ENCODE data around the gene ARMS2.

ARMS2 gene

GRCh38 chr10:122454603-122455080 lies at the start of gene ARMS2:
Gene ARMS2, plus strand, starts transcription at chr10:122454653. Its CDS starts 75 bp downstream, at chr10:122454728.
- DNase-seq: no peak

- DNase-seq: peak in 6 of 51 donors; percentile 2 to 55 (median 4)
Measured at GRCh38 chr10:122407375-122408125, 46.9 kb upstream of the ARMS2 start.

GRCh38 chr10:122413327-122413726 lies 41.1 kb upstream of the ARMS2 start:
- no peak for DNase-seq

GRCh38 chr10:122417667-122418066 lies 36.8 kb upstream of the ARMS2 start:
- DNase-seq: no peak

- no peak for DNase-seq
Measured at GRCh38 chr10:122419016-122419415, 35.4 kb upstream of the ARMS2 start.

GRCh38 chr10:122419876-122420623 lies 34.4 kb upstream of the ARMS2 start:
- DNase-seq: peak in 1 of 51 donors; percentile 26

GRCh38 chr10:122420624-122421007 lies 33.8 kb upstream of the ARMS2 start:
- DNase-seq: no peak

- no peak for DNase-seq
Measured at GRCh38 chr10:122421054-122421625, 33.3 kb upstream of the ARMS2 start.

- DNase-seq: no peak
Measured at GRCh38 chr10:122421742-122422141, 32.7 kb upstream of the ARMS2 start.

- DNase-seq: no peak
Measured at GRCh38 chr10:122422266-122422989, 32.0 kb upstream of the ARMS2 start.

- no peak for DNase-seq
Measured at GRCh38 chr10:122424059-122424458, 30.4 kb upstream of the ARMS2 start.

- no peak for DNase-seq
Measured at GRCh38 chr10:122426829-122427228, 27.6 kb upstream of the ARMS2 start.

- no peak for DNase-seq
Measured at GRCh38 chr10:122427280-122427679, 27.2 kb upstream of the ARMS2 start.

- peak in 1 of 51 donors; percentile 41 for DNase-seq
Measured at GRCh38 chr10:122435212-122435827, 19.1 kb upstream of the ARMS2 start.

GRCh38 chr10:122441961-122442360 lies 12.5 kb upstream of the ARMS2 start:
- DNase-seq: no peak

- DNase-seq: no peak
Measured at GRCh38 chr10:122445469-122445868, 9.0 kb upstream of the ARMS2 start.

GRCh38 chr10:122445904-122446303 lies 8.5 kb upstream of the ARMS2 start:
- DNase-seq: no peak

GRCh38 chr10:122446668-122447423 lies 7.6 kb upstream of the ARMS2 start:
- DNase-seq: peak in 1 of 51 donors; percentile 24

GRCh38 chr10:122448600-122448999 lies 5.9 kb upstream of the ARMS2 start:
- no peak for DNase-seq

GRCh38 chr10:122449153-122449552 lies 5.3 kb upstream of the ARMS2 start:
- DNase-seq: no peak

All from hypothalamus (tissue), 51 donors.